Uterus (tissue), 4 donors: ENCODE data around the gene VWA3B. TPM values are rescaled to one million over a fixed set of nuclear protein-coding genes. Genes with fewer than 3 reads are reported as not detected.
"Not testable (repeated sequence)": the region's sequence is repeated elsewhere in the genome, so short reads cannot be mapped to it uniquely, and the experiment has no call there.

Experiments used
- DNase-seq, 2 donors: peaks; one replicate each; pipeline ENCODE4 v3.0.0-alpha.2; 2019 to 2020
- H3K27ac ChIP-seq, 2 donors: fragments of 200-600 bp; sonication (generic); 1 replicate in 1 of 2; 2 replicates in 1 of 2; pipeline ENCODE4 v1.5.1; 2016 to 2018
- H3K27me3 ChIP-seq, 2 donors: fragments of 200-600 bp; sonication (generic); one replicate each; pipeline ENCODE4 v1.5.1; 2018 to 2019; ENCODE audit warnings: control low read depth in 1 of 2
- H3K36me3 ChIP-seq, 2 donors: fragments of 200-600 bp; sonication (generic); one replicate each; pipeline ENCODE4 v1.5.1; 2019; ENCODE audit warnings: control low read depth in 1 of 2
- H3K4me1 ChIP-seq, 2 donors: fragments of 200-600 bp; sonication (generic); one replicate each; pipeline ENCODE4 v1.5.1; 2018 to 2019; ENCODE audit warnings: control low read depth in 1 of 2
- H3K4me3 ChIP-seq, 2 donors: fragments of 200-600 bp; sonication (generic); 1 replicate in 1 of 2; 2 replicates in 1 of 2; pipeline ENCODE4 v1.5.1; 2018 to 2019; ENCODE audit warnings: mild to moderate bottlenecking in 1 of 2
- H3K9me3 ChIP-seq, 2 donors: fragments of 200-600 bp; sonication (generic); one replicate each; pipeline ENCODE4 v1.5.1; 2019; ENCODE audit warnings: control low read depth in 1 of 2
- CTCF ChIP-seq, 4 experiments: fragments of 200-600 bp in 2 of 4; fragments of 450-650 bp in 2 of 4; sonication (generic) in 2 of 4; IDR thresholded peaks; one replicate each; pipeline ENCODE4 v1.5.1; 2016 to 2019; ENCODE audit warnings: antibody characterized with exemption in 4 of 4, mild to moderate bottlenecking in 2 of 4, moderate library complexity in 1 of 4
- POLR2A ChIP-seq, 2 donors: fragments of 450-650 bp; IDR thresholded peaks; one replicate each; pipeline ENCODE4 v1.6.1; 2016; ENCODE audit warnings: antibody characterized with exemption in 2 of 2, mild to moderate bottlenecking in 1 of 2, moderate library complexity in 1 of 2
- intact Hi-C: fragments of 100-400 bp; cut with DNase I; formaldehyde crosslinking; loops from one replicate; pipeline ENCODE4 v1.15.1; 2023; ENCODE audit warnings: low total_unique reads
- total RNA-seq, 4 donors: library from RNA; depleted of rRNA in 3 of 4; stranded (reverse); fragments of >200 nt in 3 of 4; gene quantifications; one replicate each; pipeline versions ENCODE4 v1.1.0 to v1.2.4, GENCODE V29; 2014 to 2023
- donor health status: DM: yes; HTN: yes; CAD: no.

The VWA3B gene
- total RNA-seq, 4 donors from 2014 or later: 0.98 to 2.1 TPM; not detected in 2

- TF ChIP-seq POLR2A (IDR thresholded peaks at IDR 0.05) (no peak), CTCF (IDR thresholded peaks at IDR 0.05) (no peak)
- no peak for DNase-seq
- no peaks in the 10 kb centered on the region for H3K4me1 ChIP-seq
- H3K9me3 ChIP-seq: no peaks in the 10 kb centered on the region
- H3K27ac ChIP-seq: no peak overlapping the region
- no peaks in the 10 kb centered on the region for H3K36me3 ChIP-seq
- H3K4me3 ChIP-seq: no peak overlapping the region
- intact Hi-C loops: no loop called here
- no peaks in the 10 kb centered on the region for H3K27me3 ChIP-seq
Measured at GRCh38 chr2:98040331-98040939, 46.5 kb upstream of the VWA3B start.

DNA sequence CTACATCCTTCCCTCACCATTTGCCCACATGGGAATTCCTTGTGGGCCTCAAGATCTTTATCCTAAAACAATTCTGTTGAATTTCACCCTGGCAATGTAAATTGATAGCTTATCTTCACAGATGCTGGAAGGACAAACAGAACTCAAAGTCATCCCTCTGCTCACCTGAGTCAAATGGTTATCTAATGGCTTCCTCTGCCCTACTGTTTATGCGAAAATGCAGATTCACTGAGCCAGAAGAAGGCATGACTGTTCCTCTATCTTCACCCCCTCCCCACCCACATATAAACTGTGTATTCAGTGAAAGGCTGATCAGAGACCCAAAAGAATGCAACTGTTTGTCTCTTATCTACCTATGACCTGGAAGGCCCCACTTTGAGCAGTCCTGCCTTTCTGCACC lies 43.9 kb upstream of the VWA3B start:
- no peak overlapping the region for H3K4me3 ChIP-seq
- no peaks in the 10 kb centered on the region for H3K9me3 ChIP-seq
- no peak overlapping the region for H3K27ac ChIP-seq
- H3K27me3 ChIP-seq: no peaks in the 10 kb centered on the region
- no peaks in the 10 kb centered on the region for H3K36me3 ChIP-seq
- intact Hi-C loops: no loop called here
- TF ChIP-seq POLR2A (IDR thresholded peaks at IDR 0.05) (no peak), CTCF (IDR thresholded peaks at IDR 0.05) (no peak)
- DNase-seq: no peak
- no peaks in the 10 kb centered on the region for H3K4me1 ChIP-seq

GRCh38 chr2:98044730-98045129 lies 42.2 kb upstream of the VWA3B start:
- H3K27me3 ChIP-seq, H3K27ac ChIP-seq, DNase-seq, H3K36me3 ChIP-seq, H3K4me3 ChIP-seq, intact Hi-C loops, H3K9me3 ChIP-seq, H3K4me1 ChIP-seq: not testable (repeated sequence)

- intact Hi-C loops: no loop called here
- no peak for TF ChIP-seq POLR2A (IDR thresholded peaks at IDR 0.05)
- TF ChIP-seq CTCF (IDR thresholded peaks at IDR 0.05): no peak
Measured at GRCh38 chr2:98050070-98050469, 36.9 kb upstream of the VWA3B start.

DNA sequence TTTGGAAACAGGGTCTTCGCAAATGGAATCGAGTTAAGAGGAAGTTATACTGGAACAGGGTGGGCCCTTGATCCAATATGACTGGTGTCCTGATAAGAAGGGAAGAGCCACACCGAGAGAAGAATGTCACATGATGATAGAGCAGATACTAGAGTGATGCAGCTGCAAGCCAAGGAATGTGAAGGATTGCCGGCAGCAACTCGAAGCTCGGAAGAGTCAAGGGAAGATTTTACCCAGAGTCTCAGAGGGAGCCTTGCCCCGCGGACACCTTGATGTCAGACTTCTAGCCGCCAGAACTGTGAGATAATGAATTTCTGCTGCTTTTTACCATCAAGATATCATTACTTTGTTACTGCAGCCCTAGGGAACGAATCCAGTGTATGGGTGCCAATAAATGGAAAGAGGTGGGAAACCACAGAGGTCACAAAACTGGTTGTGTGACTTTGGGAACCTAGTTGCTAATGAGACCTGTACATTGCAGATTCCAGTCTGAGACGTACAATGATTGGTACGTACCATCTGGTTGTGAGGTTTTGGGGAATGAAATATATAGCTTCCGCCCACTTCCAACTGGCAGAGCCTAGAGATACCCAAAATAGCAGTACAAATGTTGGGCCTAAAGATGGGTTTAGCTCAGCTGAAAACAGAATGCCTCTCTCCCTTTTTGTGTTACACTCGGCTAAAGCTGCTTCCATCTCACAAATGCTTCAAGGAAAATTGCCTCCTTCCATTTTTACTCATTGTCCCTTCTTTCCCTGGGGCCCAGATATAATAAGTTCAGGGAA lies 28.6 kb upstream of the VWA3B start:
- H3K4me1 ChIP-seq: no peaks in the 10 kb centered on the region
- no peak for TF ChIP-seq POLR2A (IDR thresholded peaks at IDR 0.05)
- TF ChIP-seq CTCF (IDR thresholded peaks at IDR 0.05): no peak
- intact Hi-C loops: no loop called here
- no peak overlapping the region for H3K27ac ChIP-seq
- no peaks in the 10 kb centered on the region for H3K9me3 ChIP-seq
- H3K36me3 ChIP-seq: no peaks in the 10 kb centered on the region
- no peak for DNase-seq
- H3K27me3 ChIP-seq: no peaks in the 10 kb centered on the region
- no peak overlapping the region for H3K4me3 ChIP-seq

More at GRCh38 chr2:98050070-98050469, 36.9 kb upstream of the VWA3B start:
- H3K4me3 ChIP-seq: no peak overlapping the region
- H3K36me3 ChIP-seq: no peaks in the 10 kb centered on the region
- H3K27me3 ChIP-seq: no peaks in the 10 kb centered on the region
- no peaks in the 10 kb centered on the region for H3K9me3 ChIP-seq
- DNase-seq: no peak
- no peak overlapping the region for H3K27ac ChIP-seq
- H3K4me1 ChIP-seq: no peaks in the 10 kb centered on the region
